Measurements from ENCODE around the gene HBZ.
A peak's percentile ranks its signal among the peaks of the same experiment; 100 is the strongest.
"Not testable (repeated sequence)": the region's sequence is repeated elsewhere in the genome, so short reads cannot be mapped to it uniquely, and the experiment has no call there.

HBZ gene

GRCh38 chr16:120756-121155 lies 31.7 kb upstream of the HBZ start:
- H3K27me3 ChIP-seq (ENCODE audit: insufficient read depth, low read length): no peaks in the 10 kb centered on the region
- no peaks in the 10 kb centered on the region for H3K9me3 ChIP-seq (ENCODE audit: low read length)
- peaks cover 3% of the 10 kb centered on the region for H3K36me3 ChIP-seq (ENCODE audit: insufficient read depth, low read length)
- no peak overlapping the region for H3K4me3 ChIP-seq (ENCODE audit: low read length)
- H2AFZ ChIP-seq (ENCODE audit: low read depth, low read length): no peak overlapping the region
- H3K4me1 ChIP-seq (ENCODE audit: insufficient read depth, low read length): no peaks in the 10 kb centered on the region

DNA sequence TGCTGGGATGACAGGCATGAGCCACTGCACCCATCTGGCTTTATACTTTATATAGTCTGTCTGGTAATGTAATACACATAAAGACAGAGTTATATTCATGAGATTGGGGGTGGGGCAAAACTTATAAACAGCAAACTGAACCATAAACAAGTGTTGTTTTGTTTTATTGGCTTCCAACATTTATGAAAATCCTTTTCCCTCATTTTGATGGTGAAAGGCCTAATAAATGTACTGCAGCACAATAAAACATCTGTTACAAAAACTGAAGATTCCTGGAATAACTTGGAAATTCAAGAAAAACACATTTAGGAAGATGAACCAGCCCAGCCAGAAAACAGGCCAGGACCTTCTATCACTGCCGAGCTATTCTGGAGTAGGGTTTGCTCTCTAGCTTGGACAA lies 30.1 kb upstream of the HBZ start:
- no peaks in the 10 kb centered on the region for H3K4me1 ChIP-seq (ENCODE audit: insufficient read depth, low read length)
- no peaks in the 10 kb centered on the region for H3K27me3 ChIP-seq (ENCODE audit: insufficient read depth, low read length)
- no peak overlapping the region for H3K4me3 ChIP-seq (ENCODE audit: low read length)
- no peaks in the 10 kb centered on the region for H3K36me3 ChIP-seq (ENCODE audit: insufficient read depth, low read length)
- H2AFZ ChIP-seq (ENCODE audit: low read depth, low read length): no peak overlapping the region
- no peaks in the 10 kb centered on the region for H3K9me3 ChIP-seq (ENCODE audit: low read length)

DNA sequence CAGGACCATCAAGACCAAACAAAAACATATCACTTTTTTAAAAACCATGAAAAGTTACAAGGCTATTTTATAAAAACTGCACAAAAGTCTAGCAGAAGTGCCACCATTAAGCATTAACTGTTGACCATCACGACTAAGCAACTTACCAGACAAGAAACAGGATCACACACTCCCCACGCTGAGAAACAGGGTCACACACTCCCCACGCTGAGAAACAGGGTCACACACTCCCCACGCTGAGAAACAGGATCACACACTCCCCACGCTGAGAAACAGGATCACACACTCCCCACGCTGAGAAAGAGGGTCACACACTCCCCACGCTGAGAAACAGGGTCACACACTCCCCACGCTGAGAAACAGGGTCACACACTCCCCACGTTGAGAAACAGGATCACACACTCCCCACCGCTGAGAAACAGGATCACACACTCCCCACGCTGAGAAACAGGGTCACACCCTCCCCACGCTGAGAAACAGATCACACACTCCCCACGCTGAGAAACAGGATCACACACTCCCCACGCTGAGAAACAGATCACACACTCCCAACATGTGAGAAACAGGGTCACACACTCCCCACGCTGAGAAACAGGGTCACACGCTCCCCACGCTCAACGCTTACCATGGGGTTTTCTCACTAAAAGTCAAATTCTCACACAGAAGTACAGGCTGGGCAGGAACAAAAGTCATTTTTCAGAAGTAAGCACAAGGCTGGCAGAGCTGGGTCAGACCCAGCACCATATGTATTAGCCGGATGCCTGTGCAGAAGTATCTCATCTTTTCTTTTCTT lies 28.7 kb upstream of the HBZ start:
- not testable (repeated sequence) for H3K27me3 ChIP-seq (ENCODE audit: insufficient read depth, low read length); H3K4me1 ChIP-seq (ENCODE audit: insufficient read depth, low read length); H3K36me3 ChIP-seq (ENCODE audit: insufficient read depth, low read length)

GRCh38 chr16:125011-125410 lies 27.4 kb upstream of the HBZ start:
- Histone ChIP-seq H3K27me3 (ENCODE audit: insufficient read depth, low read length) (no peaks in the 10 kb centered on the region), H3K36me3 (ENCODE audit: insufficient read depth, low read length) (no peaks in the 10 kb centered on the region), H3K4me1 (ENCODE audit: insufficient read depth, low read length) (no peaks in the 10 kb centered on the region), H2AFZ (ENCODE audit: low read depth, low read length) (no peak overlapping the region), H3K4me3 (ENCODE audit: low read length) (no peak overlapping the region), H3K9me3 (ENCODE audit: low read length) (no peaks in the 10 kb centered on the region)

More for the DNA sequence above, 28.7 kb upstream of the HBZ start:
- H3K9me3 ChIP-seq (ENCODE audit: low read length); H2AFZ ChIP-seq (ENCODE audit: low read depth, low read length); H3K4me3 ChIP-seq (ENCODE audit: low read length): not testable (repeated sequence)

DNA sequence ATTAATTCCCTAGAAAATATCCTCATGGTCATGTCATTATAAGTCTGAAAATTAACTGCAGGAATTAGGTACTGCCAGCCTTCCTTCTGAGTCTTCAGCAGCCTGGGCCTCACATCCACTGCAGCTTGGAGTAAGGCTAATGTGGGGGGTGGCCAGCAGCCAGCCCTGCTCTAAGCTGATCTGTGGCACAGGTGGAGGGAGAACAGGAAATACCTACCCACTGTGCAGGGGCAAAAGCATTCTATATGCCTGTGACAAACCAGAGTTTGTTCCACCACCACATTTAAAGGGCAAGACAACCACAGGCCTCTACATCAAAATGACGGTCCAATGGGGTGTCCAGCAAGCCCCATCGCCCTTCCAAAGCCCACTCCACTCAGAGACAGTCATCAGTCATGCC lies 23.4 kb upstream of the HBZ start:
- Histone ChIP-seq H3K4me3 (ENCODE audit: low read length) (no peak overlapping the region), H3K36me3 (ENCODE audit: insufficient read depth, low read length) (no peaks in the 10 kb centered on the region), H3K27me3 (ENCODE audit: insufficient read depth, low read length) (no peaks in the 10 kb centered on the region), H2AFZ (ENCODE audit: low read depth, low read length) (no peak overlapping the region), H3K9me3 (ENCODE audit: low read length) (peaks cover 2% of the 10 kb centered on the region), H3K4me1 (ENCODE audit: insufficient read depth, low read length) (no peaks in the 10 kb centered on the region)

- H3K36me3 ChIP-seq (ENCODE audit: insufficient read depth, low read length): no peaks in the 10 kb centered on the region
- no peaks in the 10 kb centered on the region for H3K4me1 ChIP-seq (ENCODE audit: insufficient read depth, low read length)
- no peak overlapping the region for H3K4me3 ChIP-seq (ENCODE audit: low read length)
- H3K9me3 ChIP-seq (ENCODE audit: low read length): peaks cover 2% of the 10 kb centered on the region
- H3K27me3 ChIP-seq (ENCODE audit: insufficient read depth, low read length): no peaks in the 10 kb centered on the region
- H2AFZ ChIP-seq (ENCODE audit: low read depth, low read length): no peak overlapping the region
Measured at GRCh38 chr16:130533-131173, 21.8 kb upstream of the HBZ start.

GRCh38 chr16:132120-132519 lies 20.3 kb upstream of the HBZ start:
- Histone ChIP-seq H3K36me3 (ENCODE audit: insufficient read depth, low read length) (no peaks in the 10 kb centered on the region), H3K4me1 (ENCODE audit: insufficient read depth, low read length) (no peaks in the 10 kb centered on the region), H3K4me3 (ENCODE audit: low read length) (no peak overlapping the region), H3K9me3 (ENCODE audit: low read length) (peaks cover 2% of the 10 kb centered on the region), H2AFZ (ENCODE audit: low read depth, low read length) (no peak overlapping the region), H3K27me3 (ENCODE audit: insufficient read depth, low read length) (no peaks in the 10 kb centered on the region)

- Histone ChIP-seq H2AFZ (ENCODE audit: low read depth, low read length) (no peak overlapping the region), H3K9me3 (ENCODE audit: low read length) (peaks cover 2% of the 10 kb centered on the region), H3K27me3 (ENCODE audit: insufficient read depth, low read length) (no peaks in the 10 kb centered on the region)
Measured at GRCh38 chr16:133716-134115, 18.7 kb upstream of the HBZ start.

GRCh38 chr16:138049-138417 lies 14.4 kb upstream of the HBZ start:
- no peaks in the 10 kb centered on the region for H3K9me3 ChIP-seq (ENCODE audit: low read length)
- no peaks in the 10 kb centered on the region for H3K36me3 ChIP-seq (ENCODE audit: insufficient read depth, low read length)
- H3K27me3 ChIP-seq (ENCODE audit: insufficient read depth, low read length): no peaks in the 10 kb centered on the region
- H3K4me3 ChIP-seq (ENCODE audit: low read length): peak overlapping the region; percentile 83
- H3K4me1 ChIP-seq (ENCODE audit: insufficient read depth, low read length): no peaks in the 10 kb centered on the region
- peak overlapping the region; percentile 96 for H2AFZ ChIP-seq (ENCODE audit: low read depth, low read length)

More at GRCh38 chr16:133716-134115, 18.7 kb upstream of the HBZ start:
- no peaks in the 10 kb centered on the region for H3K36me3 ChIP-seq (ENCODE audit: insufficient read depth, low read length)
- H3K4me1 ChIP-seq (ENCODE audit: insufficient read depth, low read length): no peaks in the 10 kb centered on the region
- H3K4me3 ChIP-seq (ENCODE audit: low read length): no peak overlapping the region

GRCh38 chr16:140175-140857 lies 12.1 kb upstream of the HBZ start:
- no peaks in the 10 kb centered on the region for H3K4me1 ChIP-seq (ENCODE audit: insufficient read depth, low read length)
- no peak overlapping the region for H3K4me3 ChIP-seq (ENCODE audit: low read length)
- no peaks in the 10 kb centered on the region for H3K9me3 ChIP-seq (ENCODE audit: low read length)
- no peaks in the 10 kb centered on the region for H3K27me3 ChIP-seq (ENCODE audit: insufficient read depth, low read length)
- no peak overlapping the region for H2AFZ ChIP-seq (ENCODE audit: low read depth, low read length)
- no peaks in the 10 kb centered on the region for H3K36me3 ChIP-seq (ENCODE audit: insufficient read depth, low read length)

GRCh38 chr16:142405-142967 lies 10.0 kb upstream of the HBZ start:
- H2AFZ ChIP-seq (ENCODE audit: low read depth, low read length): no peak overlapping the region
- H3K9me3 ChIP-seq (ENCODE audit: low read length): no peaks in the 10 kb centered on the region
- H3K36me3 ChIP-seq (ENCODE audit: insufficient read depth, low read length): no peaks in the 10 kb centered on the region
- H3K4me1 ChIP-seq (ENCODE audit: insufficient read depth, low read length): no peaks in the 10 kb centered on the region
- H3K27me3 ChIP-seq (ENCODE audit: insufficient read depth, low read length): no peaks in the 10 kb centered on the region
- H3K4me3 ChIP-seq (ENCODE audit: low read length): no peak overlapping the region

GRCh38 chr16:143047-143446 lies 9.4 kb upstream of the HBZ start:
- Histone ChIP-seq H3K4me3 (ENCODE audit: low read length) (no peak overlapping the region), H3K9me3 (ENCODE audit: low read length) (no peaks in the 10 kb centered on the region), H3K4me1 (ENCODE audit: insufficient read depth, low read length) (no peaks in the 10 kb centered on the region), H3K36me3 (ENCODE audit: insufficient read depth, low read length) (no peaks in the 10 kb centered on the region), H3K27me3 (ENCODE audit: insufficient read depth, low read length) (no peaks in the 10 kb centered on the region), H2AFZ (ENCODE audit: low read depth, low read length) (no peak overlapping the region)

DNA sequence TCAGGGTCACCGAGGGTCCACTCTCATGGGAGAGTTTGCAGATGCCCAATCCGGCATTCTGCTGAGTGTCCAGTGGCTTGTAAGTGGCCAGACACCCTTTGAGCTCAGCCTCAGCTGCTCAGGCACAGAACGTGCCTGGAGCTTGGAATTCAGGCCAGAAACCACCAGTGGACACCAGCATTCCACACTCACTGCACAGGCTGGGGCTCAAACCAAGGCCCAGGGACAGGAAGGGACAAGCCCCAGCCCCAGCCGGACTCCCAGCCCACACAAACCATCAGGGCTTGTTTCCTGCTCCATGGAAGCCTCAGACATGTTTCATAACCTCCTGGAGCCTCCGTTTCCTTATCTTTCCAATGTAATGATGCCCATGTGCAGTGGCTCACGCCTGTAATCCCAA lies 9.0 kb upstream of the HBZ start:
- Histone ChIP-seq H3K9me3 (ENCODE audit: low read length) (no peaks in the 10 kb centered on the region), H3K4me1 (ENCODE audit: insufficient read depth, low read length) (no peaks in the 10 kb centered on the region), H3K4me3 (ENCODE audit: low read length) (no peak overlapping the region), H2AFZ (ENCODE audit: low read depth, low read length) (no peak overlapping the region), H3K36me3 (ENCODE audit: insufficient read depth, low read length) (no peaks in the 10 kb centered on the region), H3K27me3 (ENCODE audit: insufficient read depth, low read length) (peaks cover 2% of the 10 kb centered on the region)
